Epithelial cell of esophagus (primary cell): ENCODE results near the gene PLXNC1.

ENCODE experiments used
- DNase-seq: peaks from one replicate; pipeline ENCODE4 v3.0.0; 2010; ENCODE audit warnings: low read depth
- H3K4me3 ChIP-seq: 2 replicates; pipeline ENCODE4 v1.5.1; 2011; ENCODE audit warnings: mild to moderate bottlenecking, low read length, control low read depth
- TF ChIP-seq, protein P1 (sequence below): IDR thresholded peaks from 2 replicates; pipeline ENCODE4 v1.5.1; 2011; ENCODE audit warnings: low read depth, mild to moderate bottlenecking, low read length, control low read depth, inconsistent platforms; ENCODE audit not compliant: insufficient read depth; ENCODE audit errors: missing control alignments

The PLXNC1 gene

DNA sequence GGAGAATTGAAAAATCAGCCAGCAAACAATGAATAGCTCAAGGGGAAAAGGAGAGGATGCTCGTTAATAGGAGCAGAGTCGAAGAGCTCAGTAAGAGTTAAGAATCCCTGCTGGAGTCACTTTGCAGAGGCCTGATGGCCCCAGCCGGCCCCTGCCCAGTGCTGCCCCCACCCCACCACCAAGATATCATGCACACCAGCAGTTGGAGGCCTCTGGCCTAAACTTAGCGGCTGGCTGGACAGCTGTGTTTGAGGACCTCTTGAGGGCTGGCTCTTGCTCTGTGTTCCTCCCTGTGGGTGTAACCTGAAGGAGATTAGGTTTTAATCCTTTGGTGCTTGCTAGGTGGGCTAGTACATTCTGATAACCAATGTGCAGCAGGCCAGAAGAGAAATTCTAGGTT lies 142.0 kb downstream of the PLXNC1 start:
- H3K4me3 ChIP-seq = no peak overlapping the region
- TF ChIP-seq, protein P1, sequence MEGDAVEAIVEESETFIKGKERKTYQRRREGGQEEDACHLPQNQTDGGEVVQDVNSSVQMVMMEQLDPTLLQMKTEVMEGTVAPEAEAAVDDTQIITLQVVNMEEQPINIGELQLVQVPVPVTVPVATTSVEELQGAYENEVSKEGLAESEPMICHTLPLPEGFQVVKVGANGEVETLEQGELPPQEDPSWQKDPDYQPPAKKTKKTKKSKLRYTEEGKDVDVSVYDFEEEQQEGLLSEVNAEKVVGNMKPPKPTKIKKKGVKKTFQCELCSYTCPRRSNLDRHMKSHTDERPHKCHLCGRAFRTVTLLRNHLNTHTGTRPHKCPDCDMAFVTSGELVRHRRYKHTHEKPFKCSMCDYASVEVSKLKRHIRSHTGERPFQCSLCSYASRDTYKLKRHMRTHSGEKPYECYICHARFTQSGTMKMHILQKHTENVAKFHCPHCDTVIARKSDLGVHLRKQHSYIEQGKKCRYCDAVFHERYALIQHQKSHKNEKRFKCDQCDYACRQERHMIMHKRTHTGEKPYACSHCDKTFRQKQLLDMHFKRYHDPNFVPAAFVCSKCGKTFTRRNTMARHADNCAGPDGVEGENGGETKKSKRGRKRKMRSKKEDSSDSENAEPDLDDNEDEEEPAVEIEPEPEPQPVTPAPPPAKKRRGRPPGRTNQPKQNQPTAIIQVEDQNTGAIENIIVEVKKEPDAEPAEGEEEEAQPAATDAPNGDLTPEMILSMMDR = no peak
- DNase-seq = no peak

DNA sequence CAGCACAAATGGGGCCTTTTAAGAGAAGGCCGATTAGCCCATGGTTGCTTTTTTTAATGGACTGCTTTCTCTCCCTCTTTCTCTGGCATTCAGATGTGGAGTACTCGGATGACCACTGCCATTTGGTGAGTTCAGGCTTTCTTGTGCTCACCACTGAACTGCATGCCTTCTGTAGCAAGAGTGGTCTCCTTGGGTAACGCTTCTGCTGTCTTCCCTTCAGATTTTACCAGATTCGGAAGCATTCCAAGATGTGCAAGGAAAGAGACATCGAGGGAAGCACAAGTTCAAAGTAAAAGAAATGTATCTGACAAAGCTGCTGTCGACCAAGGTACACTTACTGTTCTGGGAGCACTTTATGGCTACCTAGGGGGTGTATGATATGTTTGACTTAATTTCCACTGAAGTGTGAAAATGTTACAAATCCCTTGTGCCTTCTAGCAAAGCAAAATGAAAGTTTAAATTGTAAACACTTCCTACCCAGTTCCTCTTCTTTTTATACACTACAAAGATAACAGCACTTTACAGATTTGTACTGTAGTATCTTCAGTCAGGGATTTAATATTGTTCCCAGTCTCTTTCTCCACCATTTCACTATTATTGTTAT lies 148.8 kb downstream of the PLXNC1 start:
- TF ChIP-seq, protein P1 = no peak
- no peak for DNase-seq

GRCh38 chr12:94297876-94298505 lies 149.6 kb downstream of the PLXNC1 start:
- TF ChIP-seq, protein P1 = no peak
- DNase-seq = no peak

More for the DNA sequence above, 148.8 kb downstream of the PLXNC1 start:
- no peak overlapping the region for H3K4me3 ChIP-seq

DNA sequence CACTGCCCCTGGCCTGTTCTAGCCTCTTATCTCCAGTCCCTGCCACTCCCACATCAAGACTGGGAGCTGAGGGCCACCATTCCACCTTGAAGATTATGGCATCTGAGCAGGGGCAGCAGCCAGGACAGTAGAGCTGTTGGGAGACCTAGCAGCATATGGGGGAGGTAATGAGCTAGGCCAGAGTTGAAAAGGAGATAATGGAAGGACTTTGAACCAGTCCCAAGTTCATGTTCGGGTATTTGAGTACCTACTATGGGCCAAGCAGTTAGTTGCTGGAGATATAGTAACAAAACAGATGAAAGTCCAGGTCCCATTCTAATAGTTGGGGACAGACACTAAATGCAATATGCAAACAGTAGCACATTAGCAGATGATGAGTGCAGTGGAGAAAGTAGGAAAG lies 151.5 kb downstream of the PLXNC1 start:
- no peak for DNase-seq
- H3K4me3 ChIP-seq = no peak overlapping the region
- TF ChIP-seq, protein P1 = no peak

More at GRCh38 chr12:94297876-94298505, 149.6 kb downstream of the PLXNC1 start:
- H3K4me3 ChIP-seq = no peak overlapping the region

- DNase-seq = no peak
- TF ChIP-seq, protein P1 = no peak
These were observed 155.6 kb downstream of the PLXNC1 start for GRCh38 chr12:94304012-94304411.

DNA sequence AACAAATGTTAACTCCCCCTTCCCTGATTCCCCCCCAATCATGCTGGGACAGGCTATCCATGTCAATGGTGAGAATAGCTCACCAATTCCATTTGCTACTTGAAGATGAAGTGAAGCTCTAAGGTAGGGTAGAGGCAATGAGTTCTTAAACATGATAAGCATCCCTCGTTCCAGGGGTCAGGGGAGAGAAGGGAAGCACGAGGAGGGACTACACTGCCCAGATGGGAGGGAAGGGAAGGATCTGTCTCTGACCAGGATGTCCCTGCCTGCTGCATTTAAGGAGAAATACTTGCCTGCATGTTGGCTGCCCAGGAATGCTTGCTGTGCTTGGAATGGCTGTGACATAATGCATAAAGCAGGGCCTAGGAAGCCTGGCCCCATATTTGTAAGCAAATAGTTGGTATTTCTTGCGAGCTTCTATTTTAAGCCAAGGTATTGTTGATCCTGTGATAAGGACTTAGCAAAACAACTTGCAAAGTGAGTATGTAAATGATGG lies 156.2 kb downstream of the PLXNC1 start:
- TF ChIP-seq, protein P1 = no peak
- no peak for DNase-seq
- no peak overlapping the region for H3K4me3 ChIP-seq

More at GRCh38 chr12:94304012-94304411, 155.6 kb downstream of the PLXNC1 start:
- H3K4me3 ChIP-seq = no peak overlapping the region
